Common myeloid progenitor, CD34-positive (primary cell): Measurements from ENCODE around the gene ATP1B1.

Experiments used
- CTCF ChIA-PET: fragments of 350-600 bp; sonication (Branson Sonifier 250); formaldehyde crosslinking; loops from one replicate; lab custom pipeline; 2021; ENCODE audit warnings: antibody characterized with exemption; lab: Charles Lee
- POLR2A ChIA-PET: fragments of 350-600 bp; sonication (Branson Sonifier 250); formaldehyde crosslinking; loops from one replicate; lab custom pipeline; 2021; ENCODE audit warnings: antibody characterized with exemption; lab: Charles Lee
- DNase-seq, 3 donors: peaks; one replicate each; pipeline versions ENCODE4 v3.0.0 to v3.0.0-alpha.2; 2013
- H3K27ac ChIP-seq, 2 experiments: 1 replicate in 1 of 2; 2 replicates in 1 of 2; pipeline ENCODE4 v1.7.0; 2013; ENCODE audit warnings: inconsistent platforms in 2 of 2, low read length in 2 of 2, mild to moderate bottlenecking in 2 of 2, low read depth in 1 of 2, moderate library complexity in 1 of 2; ENCODE audit not compliant: severe bottlenecking in 2 of 2, insufficient read depth in 1 of 2, poor library complexity in 1 of 2
- H3K27me3 ChIP-seq, 5 experiments: replicated peaks in 2 of 5; 1 replicate in 3 of 5; 2 replicates in 2 of 5; pipeline versions ENCODE4 v1.6.1 to v1.7.0; 2013; ENCODE audit warnings: low read length in 4 of 5, mild to moderate bottlenecking in 2 of 5, moderate library complexity in 2 of 5, inconsistent platforms in 1 of 5; ENCODE audit not compliant: insufficient read depth in 5 of 5, control insufficient read depth in 4 of 5
- H3K36me3 ChIP-seq, 4 experiments: 1 replicate in 2 of 4; 2 replicates in 2 of 4; pipeline versions ENCODE4 v1.6.1 to v1.7.0; 2013; ENCODE audit warnings: low read length in 3 of 4, control low read depth in 1 of 4, mild to moderate bottlenecking in 1 of 4; ENCODE audit not compliant: control insufficient read depth in 4 of 4, insufficient read depth in 4 of 4
- H3K4me1 ChIP-seq, 4 experiments: 1 replicate in 3 of 4; 2 replicates in 1 of 4; pipeline versions ENCODE4 v1.6.1 to v1.7.1; 2013; ENCODE audit warnings: low read length in 3 of 4, mild to moderate bottlenecking in 3 of 4, control low read depth in 1 of 4, inconsistent platforms in 1 of 4, moderate library complexity in 1 of 4; ENCODE audit not compliant: control insufficient read depth in 4 of 4, insufficient read depth in 4 of 4; ENCODE audit errors: control extremely low read depth in 1 of 4
- H3K4me3 ChIP-seq, 7 experiments: 1 replicate in 4 of 7; 2 replicates in 3 of 7; pipeline versions ENCODE4 v1.5.1 to v1.7.0; 2013; ENCODE audit warnings: mild to moderate bottlenecking in 7 of 7, low read length in 6 of 7, moderate library complexity in 6 of 7, inconsistent platforms in 2 of 7, low read depth in 2 of 7, control low read depth in 1 of 7; ENCODE audit not compliant: insufficient read depth in 4 of 7, control insufficient read depth in 1 of 7; ENCODE audit errors: extremely low read depth in 1 of 7
- H3K9me3 ChIP-seq, 5 experiments: 1 replicate in 4 of 5; 2 replicates in 1 of 5; pipeline versions ENCODE4 v1.6.1 to v1.7.1; 2013; ENCODE audit warnings: low read length in 4 of 5, mild to moderate bottlenecking in 2 of 5, inconsistent platforms in 1 of 5, low read depth in 1 of 5, moderate library complexity in 1 of 5; ENCODE audit not compliant: control insufficient read depth in 4 of 5, insufficient read depth in 2 of 5; ENCODE audit errors: control extremely low read depth in 1 of 5
- WGBS: methylation state at CpG from one replicate; pipeline ENCODE4 v1.1.5; 2013; ENCODE audit not compliant: insufficient coverage; 5-methylcytosine and 5-hydroxymethylcytosine counted together

The ATP1B1 gene

DNA sequence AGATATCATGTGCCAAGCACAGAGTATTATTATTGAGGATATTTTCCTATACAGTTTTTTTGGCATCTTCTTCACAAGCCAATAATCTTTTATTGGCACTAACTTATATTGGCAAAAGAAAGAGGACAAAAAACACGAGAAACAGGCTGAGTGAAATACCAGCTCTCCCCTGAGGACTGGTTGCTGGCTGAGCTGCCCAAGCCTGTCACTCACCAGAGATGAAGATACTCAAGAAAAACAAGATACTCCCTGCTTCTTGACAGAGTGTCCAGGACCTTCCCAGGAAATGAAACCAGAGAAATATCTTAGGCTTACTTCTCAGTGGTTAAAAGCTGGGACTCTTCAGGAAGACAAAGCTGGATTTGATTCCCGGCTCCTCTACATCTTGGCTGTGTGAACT is 35.9 kb upstream of the ATP1B1 start:
- POLR2A ChIA-PET: no interaction called here
- CTCF ChIA-PET: no interaction called here
- no peaks in the 10 kb centered on the region for H3K36me3 ChIP-seq
- WGBS: 83% methylated on average over 1 of the region's 2 CpGs
- H3K27ac ChIP-seq: no peak overlapping the region
- no peak for DNase-seq
- H3K4me3 ChIP-seq: no peak overlapping the region
- no peaks in the 10 kb centered on the region for H3K27me3 ChIP-seq
- H3K9me3 ChIP-seq: peaks cover 0 to 12% (median 2%) of the 10 kb centered on the region in 5 experiments
- no peaks in the 10 kb centered on the region for H3K4me1 ChIP-seq

DNA sequence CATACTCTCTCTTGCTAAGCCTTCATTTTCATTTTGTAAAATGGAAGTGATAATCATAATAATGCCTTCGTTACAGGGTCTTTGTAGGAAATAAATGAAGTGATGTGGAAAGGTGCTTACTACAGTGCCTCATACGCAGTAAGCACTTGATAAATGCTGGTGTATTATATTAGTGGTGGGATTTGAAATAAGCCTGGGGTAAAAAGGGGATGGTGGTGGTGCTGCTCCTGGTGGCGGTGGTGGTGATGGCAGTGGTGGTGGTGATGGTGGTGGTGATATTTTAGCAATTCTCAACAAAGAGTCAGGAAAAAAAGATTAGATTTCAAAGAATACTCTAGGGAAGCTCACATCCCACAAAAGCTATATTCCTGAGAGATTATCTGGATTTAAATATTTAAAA is 35.5 kb upstream of the ATP1B1 start:
- Histone ChIP-seq H3K4me1 (no peaks in the 10 kb centered on the region), H3K27me3 (no peaks in the 10 kb centered on the region), H3K9me3 (peaks cover 0 to 12% (median 2%) of the 10 kb centered on the region in 5 experiments), H3K36me3 (no peaks in the 10 kb centered on the region), H3K27ac (no peak overlapping the region), H3K4me3 (no peak overlapping the region)
- 100% methylated on average over 3 of the region's 3 CpGs for WGBS
- CTCF ChIA-PET: no interaction called here
- no peak for DNase-seq
- POLR2A ChIA-PET: no interaction called here

DNA sequence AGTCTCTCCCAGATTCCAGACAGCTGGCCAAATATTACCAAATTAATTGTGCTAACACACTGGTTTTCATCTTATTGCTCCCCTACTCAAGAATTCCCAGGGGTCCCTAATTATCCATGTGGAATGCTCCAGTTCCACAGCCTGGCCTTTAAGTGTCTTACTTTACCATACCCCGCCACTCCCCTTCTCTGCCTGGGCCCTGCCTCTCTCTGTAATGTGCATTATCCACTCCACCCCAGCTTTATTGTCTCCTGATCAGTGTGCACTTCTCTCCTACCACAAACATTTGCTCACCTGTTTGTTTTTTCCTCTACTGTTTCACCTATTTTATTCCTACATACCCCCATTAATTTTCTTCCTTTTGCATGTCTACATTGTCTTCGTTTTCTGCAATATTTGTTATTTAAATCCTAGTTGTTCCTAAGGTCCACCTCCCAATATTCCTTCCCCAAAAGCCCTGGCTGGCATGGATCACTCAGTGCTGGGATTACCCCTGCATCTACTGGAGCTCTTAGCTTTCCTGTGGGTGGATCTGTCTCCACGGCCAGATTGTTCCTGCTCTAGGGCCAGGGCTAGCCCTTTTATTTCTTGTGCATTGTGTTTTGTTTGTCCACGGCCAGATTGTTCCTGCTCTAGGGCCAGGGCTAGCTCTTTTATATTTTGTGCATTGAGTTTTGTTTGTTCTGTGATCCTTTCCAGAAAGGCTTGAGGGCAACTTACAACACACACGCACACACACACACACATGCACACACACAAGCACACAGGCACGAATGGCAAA is 33.4 kb upstream of the ATP1B1 start:
- Histone ChIP-seq H3K27me3 (no peaks in the 10 kb centered on the region), H3K4me1 (no peaks in the 10 kb centered on the region), H3K4me3 (no peak overlapping the region), H3K36me3 (no peaks in the 10 kb centered on the region), H3K27ac (no peak overlapping the region), H3K9me3 (no peaks in the 10 kb centered on the region)
- DNase-seq: no peak
- POLR2A ChIA-PET: no interaction called here
- CTCF ChIA-PET: interaction anchor here (1.5 kb wide), 1 partner anchor 14 kb away, joined by 4 read pairs; no protein-coding TSS in a partner anchor
- 94% methylated on average over 3 of the region's 6 CpGs for WGBS

DNA sequence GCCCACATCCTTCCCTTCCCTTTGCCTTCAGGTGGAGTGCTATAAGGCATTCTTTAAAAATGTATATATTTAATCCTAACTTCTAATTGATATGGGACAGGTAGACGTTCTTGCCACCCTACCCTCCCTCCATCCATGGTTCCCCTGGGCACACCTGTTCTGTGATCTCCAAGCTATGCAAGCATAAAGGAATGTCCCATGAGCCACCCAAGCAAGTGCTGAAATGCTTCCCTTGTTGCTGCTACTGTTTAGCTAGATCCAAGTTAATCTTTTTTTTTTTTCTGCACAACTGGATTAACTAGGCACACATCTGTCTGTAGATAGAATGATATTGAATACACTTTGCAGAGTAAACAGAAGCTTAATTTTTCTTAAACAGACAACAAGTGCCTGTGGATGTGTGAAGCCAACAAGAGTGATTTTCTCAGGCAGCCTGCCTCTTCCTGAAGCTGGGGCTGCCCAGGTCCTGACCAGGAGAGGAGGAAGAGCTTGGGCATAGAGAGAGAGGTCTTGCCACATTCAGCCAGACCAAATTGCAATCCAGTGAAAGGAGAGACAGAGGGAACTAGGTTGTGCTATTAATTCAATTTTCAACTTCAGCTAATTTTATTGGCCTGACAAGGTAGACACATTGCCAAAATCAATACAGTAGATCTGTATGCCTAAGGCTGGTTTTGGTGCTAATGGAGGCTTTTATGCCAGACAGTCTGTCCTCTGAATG is 28.2 kb upstream of the ATP1B1 start:
- H3K27ac ChIP-seq: no peak overlapping the region
- POLR2A ChIA-PET: interaction anchor here (1.3 kb wide), 1 partner anchor 28 kb away, joined by 3 read pairs; the partner anchor contains the start of gene ATP1B1
- H3K4me1 ChIP-seq: no peaks in the 10 kb centered on the region
- H3K9me3 ChIP-seq: no peaks in the 10 kb centered on the region
- CTCF ChIA-PET: interaction anchor here (2.6 kb wide), 1 partner anchor 10 kb away, joined by 7 read pairs; no protein-coding TSS in a partner anchor
- no CpG with 5 or more reads among the region's 1 CpG for WGBS
- no peaks in the 10 kb centered on the region for H3K27me3 ChIP-seq
- no peak overlapping the region for H3K4me3 ChIP-seq
- DNase-seq: no peak
- no peaks in the 10 kb centered on the region for H3K36me3 ChIP-seq

DNA sequence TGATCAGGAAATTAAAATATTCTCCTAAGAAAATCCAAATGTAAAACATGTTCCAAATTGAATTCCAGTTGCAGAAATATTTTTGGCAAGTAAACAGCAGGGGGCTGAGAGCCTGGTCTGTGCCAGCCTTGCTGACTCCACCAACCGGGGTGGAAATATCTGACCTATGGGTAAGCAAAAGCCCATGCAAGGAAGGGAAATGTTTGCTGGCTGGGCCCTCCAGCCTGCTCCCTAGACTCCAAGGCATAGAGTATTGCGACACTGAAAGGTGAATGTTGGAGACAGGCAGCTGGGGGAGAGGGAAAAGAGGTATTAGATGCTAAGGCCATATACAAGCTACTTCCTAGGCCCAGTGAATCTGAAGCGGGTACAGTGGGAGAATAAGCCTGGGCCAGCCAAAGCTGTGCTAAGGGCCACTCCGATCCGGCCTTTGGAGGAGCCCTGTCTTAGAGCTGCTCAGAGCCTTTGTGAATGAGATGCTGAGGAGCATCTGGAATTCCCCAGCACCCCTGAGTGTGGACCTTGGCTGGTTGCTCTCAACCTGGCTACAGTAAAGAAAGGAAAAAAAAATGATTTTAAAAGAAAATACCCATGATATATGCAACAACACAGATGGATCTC is 24.9 kb upstream of the ATP1B1 start:
- Histone ChIP-seq H3K4me3 (no peak overlapping the region), H3K9me3 (no peaks in the 10 kb centered on the region), H3K4me1 (peaks cover 0 to 6% (median 3%) of the 10 kb centered on the region in 4 experiments), H3K27me3 (no peaks in the 10 kb centered on the region), H3K27ac (no peak overlapping the region), H3K36me3 (no peaks in the 10 kb centered on the region)
- DNase-seq: no peak
- WGBS: 88% methylated on average over 5 of the region's 5 CpGs
- CTCF ChIA-PET: no interaction called here
- POLR2A ChIA-PET: no interaction called here

DNA sequence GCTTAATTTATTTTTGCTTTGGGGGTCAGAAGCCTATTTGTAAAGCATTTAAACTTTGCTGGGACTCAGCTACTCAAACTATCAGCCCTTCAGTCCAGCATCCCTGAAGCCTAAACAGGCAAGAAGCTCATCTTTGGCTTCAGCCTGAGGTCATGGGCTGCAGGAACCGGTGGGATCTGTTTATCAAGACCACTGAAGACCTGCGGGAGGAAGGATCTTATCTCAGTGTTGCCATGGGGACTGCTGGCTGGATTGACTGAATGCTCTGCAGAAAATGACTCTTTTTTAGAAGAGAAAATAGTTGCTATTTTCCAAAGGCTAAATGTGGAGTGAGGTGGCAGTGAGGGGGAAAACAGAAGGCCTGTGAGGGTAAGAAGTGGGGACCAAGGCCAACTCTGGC is 20.6 kb upstream of the ATP1B1 start:
- no peaks in the 10 kb centered on the region for H3K27me3 ChIP-seq
- no peak overlapping the region for H3K4me3 ChIP-seq
- peak in 1 of 3 donors; percentile 38 for DNase-seq
- H3K9me3 ChIP-seq: no peaks in the 10 kb centered on the region
- POLR2A ChIA-PET: no interaction called here
- H3K36me3 ChIP-seq: no peaks in the 10 kb centered on the region
- CTCF ChIA-PET: interaction anchor here (1.2 to 1.6 kb wide), 2 partner anchors 14 to 18 kb away, joined by 3 to 5 read pairs; no protein-coding TSS in a partner anchor
- no peak overlapping the region for H3K27ac ChIP-seq
- 33% methylated on average over 1 of the region's 2 CpGs for WGBS
- peaks cover 2 to 17% (median 10%) of the 10 kb centered on the region in 4 experiments for H3K4me1 ChIP-seq
